Breast epithelium (tissue), 4 donors: ENCODE data around the gene SCTR. TPM values are rescaled to one million over a fixed set of nuclear protein-coding genes. Genes with fewer than 3 reads are reported as not detected.

Source experiments
- DNase-seq, 2 donors: peaks; one replicate each; pipeline ENCODE4 v3.0.0-alpha.2; 2019; ENCODE audit warnings: low spot score in 2 of 2
- H3K27ac ChIP-seq, 2 donors: fragments of 200-600 bp; sonication (generic) in 1 of 2; one replicate each; pipeline ENCODE4 v1.5.1; 2016 to 2019; ENCODE audit warnings: mild to moderate bottlenecking in 1 of 2
- H3K27me3 ChIP-seq, 2 donors: fragments of 200-600 bp; sonication (generic) in 1 of 2; one replicate each; pipeline versions ENCODE4 v1.5.1 to v1.6.0; 2017 to 2019; ENCODE audit warnings: control low read depth in 1 of 2, mild to moderate bottlenecking in 1 of 2
- H3K36me3 ChIP-seq: fragments of 200-600 bp; one replicate; pipeline ENCODE4 v1.5.1; 2019
- H3K4me1 ChIP-seq, 2 donors: fragments of 200-600 bp; sonication (generic); one replicate each; pipeline ENCODE4 v1.5.1; 2016 to 2019; ENCODE audit warnings: control low read depth in 1 of 2
- H3K4me3 ChIP-seq, 3 donors: fragments of 200-600 bp; sonication (generic); 1 replicate in 2 of 3; 2 replicates in 1 of 3; pipeline ENCODE4 v1.5.1; 2016 to 2019; ENCODE audit warnings: mild to moderate bottlenecking in 3 of 3, moderate library complexity in 2 of 3
- H3K9me3 ChIP-seq, 2 donors: fragments of 200-600 bp; sonication (generic) in 1 of 2; one replicate each; pipeline ENCODE4 v1.5.1; 2016 to 2019; ENCODE audit warnings: control low read depth in 1 of 2
- CTCF ChIP-seq, 3 donors: fragments of 450-650 bp; IDR thresholded peaks; one replicate each; pipeline ENCODE4 v1.5.1; 2016 to 2017; ENCODE audit warnings: antibody characterized with exemption in 3 of 3, mild to moderate bottlenecking in 3 of 3, moderate library complexity in 3 of 3
- POLR2A ChIP-seq: fragments of 450-650 bp; IDR thresholded peaks from one replicate; pipeline ENCODE4 v1.6.1; 2016; ENCODE audit warnings: antibody characterized with exemption, mild to moderate bottlenecking, moderate library complexity
- POLR2AphosphoS5 ChIP-seq, 3 donors: sonication (generic); formaldehyde crosslinking; IDR thresholded peaks; one replicate each; pipeline ENCODE4 v1.6.1; 2017; ENCODE audit warnings: antibody characterized with exemption in 3 of 3
- intact Hi-C: fragments of 100-400 bp; cut with DNase I; formaldehyde crosslinking; loops from one replicate; pipeline ENCODE4 v1.15.1; 2023; ENCODE audit warnings: low total_unique reads
- total RNA-seq, 3 donors: library from RNA; depleted of rRNA; stranded (reverse); fragments of >200 nt; gene quantifications; one replicate each; pipeline ENCODE4 v1.1.0, GENCODE V29; 2016

SCTR gene
- total RNA-seq, 3 donors from 2014 or later = not detected

GRCh38 chr2:119488245-119489214 lies 35.8 kb downstream of the SCTR start:
- H3K27ac ChIP-seq = no peak overlapping the region
- DNase-seq = no peak
- TF ChIP-seq POLR2AphosphoS5 (IDR thresholded peaks at IDR 0.05) (no peak), POLR2A (no peak), CTCF (IDR thresholded peaks at IDR 0.05) (no peak)
- H3K9me3 ChIP-seq = no peaks in the 10 kb centered on the region
- H3K36me3 ChIP-seq = no peaks in the 10 kb centered on the region
- no peaks in the 10 kb centered on the region for H3K4me1 ChIP-seq
- H3K27me3 ChIP-seq = no peaks in the 10 kb centered on the region
- H3K4me3 ChIP-seq = no peak overlapping the region
- intact Hi-C loops = no loop called here

- no peak overlapping the region for H3K27ac ChIP-seq
Measured at GRCh38 chr2:119487434-119488244, 36.6 kb downstream of the SCTR start.

DNA sequence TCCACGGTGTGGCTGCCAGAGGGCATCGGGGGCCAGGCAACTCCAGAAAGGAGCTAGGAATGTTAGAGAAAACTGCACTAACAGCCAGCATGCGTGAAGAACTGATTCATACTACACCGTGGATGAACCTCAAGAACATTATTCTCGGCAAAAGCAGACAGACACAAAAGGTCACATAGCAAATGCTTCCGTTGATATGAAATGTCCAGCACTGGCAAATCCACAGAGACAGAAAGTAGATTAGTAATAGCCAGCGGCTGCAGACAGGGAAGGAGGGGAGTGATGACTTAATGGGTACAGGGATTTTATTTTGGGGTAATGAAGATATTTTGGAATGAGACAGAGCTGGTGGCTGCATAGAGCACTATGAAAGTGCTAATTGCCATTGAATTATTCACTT lies 37.4 kb downstream of the SCTR start:
- TF ChIP-seq CTCF (IDR thresholded peaks at IDR 0.05) = no peak
- TF ChIP-seq POLR2AphosphoS5 (IDR thresholded peaks at IDR 0.05) = no peak
- TF ChIP-seq POLR2A = no peak
- H3K9me3 ChIP-seq = no peaks in the 10 kb centered on the region
- no peak overlapping the region for H3K27ac ChIP-seq
- no peaks in the 10 kb centered on the region for H3K27me3 ChIP-seq
- H3K4me1 ChIP-seq = no peaks in the 10 kb centered on the region
- intact Hi-C loops = no loop called here
- DNase-seq = no peak
- no peak overlapping the region for H3K4me3 ChIP-seq
- no peaks in the 10 kb centered on the region for H3K36me3 ChIP-seq

More at GRCh38 chr2:119487434-119488244, 36.6 kb downstream of the SCTR start:
- no peak for DNase-seq
- no peak overlapping the region for H3K4me3 ChIP-seq
- TF ChIP-seq CTCF (IDR thresholded peaks at IDR 0.05) (no peak), POLR2A (no peak), POLR2AphosphoS5 (IDR thresholded peaks at IDR 0.05) (no peak)
- H3K4me1 ChIP-seq = no peaks in the 10 kb centered on the region
- H3K36me3 ChIP-seq = no peaks in the 10 kb centered on the region
- H3K9me3 ChIP-seq = no peaks in the 10 kb centered on the region
- intact Hi-C loops = no loop called here
- no peaks in the 10 kb centered on the region for H3K27me3 ChIP-seq

GRCh38 chr2:119486196-119486827 lies 38.0 kb downstream of the SCTR start:
- no peaks in the 10 kb centered on the region for H3K27me3 ChIP-seq
- H3K27ac ChIP-seq = no peak overlapping the region
- no peaks in the 10 kb centered on the region for H3K4me1 ChIP-seq
- no peak overlapping the region for H3K4me3 ChIP-seq
- DNase-seq = no peak
- H3K36me3 ChIP-seq = no peaks in the 10 kb centered on the region
- intact Hi-C loops = no loop called here
- TF ChIP-seq POLR2A (no peak), POLR2AphosphoS5 (IDR thresholded peaks at IDR 0.05) (no peak), CTCF (IDR thresholded peaks at IDR 0.05) (no peak)
- no peaks in the 10 kb centered on the region for H3K9me3 ChIP-seq
